Suprapubic skin (tissue), 4 donors: ENCODE data around the gene MSANTD3. TPM values are rescaled to one million over a fixed set of nuclear protein-coding genes. Genes with fewer than 3 reads are reported as not detected.

Experiments
- DNase-seq, 2 donors: peaks; one replicate each; pipeline ENCODE4 v3.0.0-alpha.2; 2019; ENCODE audit warnings: low spot score in 2 of 2
- H3K27ac ChIP-seq: fragments of 200-600 bp; sonication (generic); one replicate; pipeline ENCODE4 v1.5.1; 2019
- H3K27me3 ChIP-seq: fragments of 200-600 bp; sonication (generic); one replicate; pipeline ENCODE4 v1.5.1; 2019
- H3K36me3 ChIP-seq: fragments of 200-600 bp; sonication (generic); one replicate; pipeline ENCODE4 v1.5.1; 2019
- H3K4me1 ChIP-seq: fragments of 200-600 bp; sonication (generic); one replicate; pipeline ENCODE4 v1.5.1; 2019
- H3K4me3 ChIP-seq: fragments of 200-600 bp; sonication (generic); one replicate; pipeline ENCODE4 v1.5.1; 2019; ENCODE audit warnings: mild to moderate bottlenecking
- H3K9me3 ChIP-seq: fragments of 200-600 bp; sonication (generic); one replicate; pipeline ENCODE4 v1.5.1; 2019
- EP300 ChIP-seq: sonication (generic); formaldehyde crosslinking; IDR thresholded peaks from one replicate; pipeline ENCODE4 v1.6.1; 2017; ENCODE audit warnings: antibody characterized with exemption
- POLR2A ChIP-seq, 2 donors: fragments of 450-650 bp; IDR thresholded peaks; one replicate each; pipeline ENCODE4 v1.6.1; 2017; ENCODE audit warnings: antibody characterized with exemption in 2 of 2, mild to moderate bottlenecking in 2 of 2, moderate library complexity in 2 of 2
- POLR2AphosphoS5 ChIP-seq, 3 donors: sonication (generic); formaldehyde crosslinking; IDR thresholded peaks; one replicate each; pipeline ENCODE4 v1.6.1; 2017; ENCODE audit warnings: antibody characterized with exemption in 3 of 3
- WGBS: methylation state at CpG from one replicate; pipeline ENCODE4 v1.1.5; 2018; 5-methylcytosine and 5-hydroxymethylcytosine counted together
- total RNA-seq, 4 donors: library from RNA; depleted of rRNA; stranded (reverse); fragments of >200 nt; gene quantifications; one replicate each; pipeline ENCODE4 v1.1.0, GENCODE V29; 2016
- TF ChIP-seq, protein P1 (sequence below), 2 donors: fragments of 200-600 bp in 1 of 2; fragments of 450-650 bp in 1 of 2; sonication (generic) in 1 of 2; IDR thresholded peaks; one replicate each; pipeline ENCODE4 v1.5.1; 2016 to 2019; ENCODE audit warnings: antibody characterized with exemption in 2 of 2, mild to moderate bottlenecking in 1 of 2, moderate library complexity in 1 of 2

Gene MSANTD3
- total RNA-seq, 4 donors from 2014 or later, result 10.0 to 14.5 (median 12.2) TPM

DNA sequence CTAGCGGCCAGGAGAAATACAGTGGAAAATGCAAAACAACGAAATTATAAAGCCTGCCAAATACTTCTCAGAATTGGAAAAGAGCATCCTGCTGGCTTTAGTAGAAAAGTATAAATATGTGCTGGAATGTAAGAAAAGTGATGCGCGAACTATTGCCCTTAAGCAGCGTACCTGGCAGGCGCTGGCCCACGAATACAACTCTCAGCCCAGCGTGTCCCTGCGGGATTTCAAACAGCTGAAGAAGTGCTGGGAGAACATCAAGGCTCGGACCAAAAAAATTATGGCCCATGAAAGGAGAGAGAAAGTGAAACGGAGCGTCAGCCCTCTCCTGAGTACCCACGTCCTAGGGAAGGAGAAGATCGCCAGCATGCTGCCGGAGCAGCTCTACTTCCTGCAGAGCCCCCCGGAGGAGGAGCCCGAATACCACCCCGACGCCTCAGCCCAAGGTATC, 15.0 kb downstream of the MSANTD3 start:
- no peaks in the 10 kb centered on the region for H3K36me3 ChIP-seq
- 87% methylated on average over 19 of the region's 19 CpGs for WGBS
- DNase-seq, result no peak
- TF ChIP-seq EP300 (no peak), POLR2A (IDR thresholded peaks at IDR 0.05) (no peak), POLR2AphosphoS5 (IDR thresholded peaks at IDR 0.05) (no peak)
- TF ChIP-seq, protein P1, sequence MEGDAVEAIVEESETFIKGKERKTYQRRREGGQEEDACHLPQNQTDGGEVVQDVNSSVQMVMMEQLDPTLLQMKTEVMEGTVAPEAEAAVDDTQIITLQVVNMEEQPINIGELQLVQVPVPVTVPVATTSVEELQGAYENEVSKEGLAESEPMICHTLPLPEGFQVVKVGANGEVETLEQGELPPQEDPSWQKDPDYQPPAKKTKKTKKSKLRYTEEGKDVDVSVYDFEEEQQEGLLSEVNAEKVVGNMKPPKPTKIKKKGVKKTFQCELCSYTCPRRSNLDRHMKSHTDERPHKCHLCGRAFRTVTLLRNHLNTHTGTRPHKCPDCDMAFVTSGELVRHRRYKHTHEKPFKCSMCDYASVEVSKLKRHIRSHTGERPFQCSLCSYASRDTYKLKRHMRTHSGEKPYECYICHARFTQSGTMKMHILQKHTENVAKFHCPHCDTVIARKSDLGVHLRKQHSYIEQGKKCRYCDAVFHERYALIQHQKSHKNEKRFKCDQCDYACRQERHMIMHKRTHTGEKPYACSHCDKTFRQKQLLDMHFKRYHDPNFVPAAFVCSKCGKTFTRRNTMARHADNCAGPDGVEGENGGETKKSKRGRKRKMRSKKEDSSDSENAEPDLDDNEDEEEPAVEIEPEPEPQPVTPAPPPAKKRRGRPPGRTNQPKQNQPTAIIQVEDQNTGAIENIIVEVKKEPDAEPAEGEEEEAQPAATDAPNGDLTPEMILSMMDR (IDR thresholded peaks at IDR 0.05), result no peak
- H3K9me3 ChIP-seq, result no peaks in the 10 kb centered on the region
- H3K27ac ChIP-seq, result no peak overlapping the region
- H3K4me3 ChIP-seq, result no peak overlapping the region
- no peaks in the 10 kb centered on the region for H3K27me3 ChIP-seq
- no peaks in the 10 kb centered on the region for H3K4me1 ChIP-seq

DNA sequence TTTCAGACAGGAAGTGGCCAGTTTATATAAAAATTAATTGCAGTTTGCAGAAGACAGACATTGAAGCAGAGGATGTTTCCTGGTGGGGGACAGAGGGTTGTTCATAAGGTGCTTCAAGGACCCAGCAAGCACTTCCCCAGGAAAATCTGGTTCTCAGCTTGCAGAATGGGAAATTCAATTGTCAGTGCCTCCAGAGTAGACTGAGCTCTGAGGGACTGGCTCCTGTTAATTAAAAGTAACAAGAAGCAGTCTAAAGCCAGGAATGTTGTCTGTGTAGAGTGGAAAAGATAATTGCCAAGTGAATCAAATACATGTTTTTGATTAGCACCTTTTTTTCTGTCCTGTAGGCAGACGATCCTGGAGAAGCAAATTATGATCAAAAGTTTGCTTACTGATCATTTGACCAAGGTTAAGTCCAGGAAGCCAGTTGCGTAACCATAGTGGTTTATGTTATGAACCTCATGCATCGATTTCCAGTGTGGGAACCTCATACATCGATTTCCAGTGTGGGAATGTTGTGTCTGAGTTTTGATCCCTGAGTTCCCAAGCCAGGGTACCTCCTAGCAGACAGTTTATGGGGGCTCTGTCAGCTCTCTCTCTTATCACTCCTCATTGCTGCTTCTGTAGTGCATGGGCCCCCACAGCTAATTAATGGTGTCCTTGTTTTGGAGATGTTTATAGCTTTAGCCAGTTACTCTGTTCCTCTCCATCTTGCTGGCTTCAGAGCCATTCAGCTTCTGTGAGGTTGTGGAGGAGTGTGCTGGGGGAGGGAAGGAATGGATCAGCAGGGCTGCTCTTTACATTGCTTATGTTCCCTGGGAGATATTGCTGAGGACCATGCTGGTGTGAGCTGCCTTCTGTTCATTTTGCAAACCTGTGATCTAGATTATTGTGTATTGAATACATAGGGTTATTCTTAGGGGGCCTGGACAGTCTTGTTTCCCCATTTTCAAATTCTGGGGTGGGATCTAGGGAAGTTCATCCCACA, 17.1 kb downstream of the MSANTD3 start:
- H3K4me3 ChIP-seq, result no peak overlapping the region
- TF ChIP-seq, protein P1 (IDR thresholded peaks at IDR 0.05), result no peak
- TF ChIP-seq POLR2AphosphoS5 (IDR thresholded peaks at IDR 0.05), result no peak
- TF ChIP-seq POLR2A (IDR thresholded peaks at IDR 0.05), result no peak
- TF ChIP-seq EP300, result no peak
- H3K36me3 ChIP-seq, result no peaks in the 10 kb centered on the region
- no peak for DNase-seq
- no peaks in the 10 kb centered on the region for H3K4me1 ChIP-seq
- no peak overlapping the region for H3K27ac ChIP-seq
- no peaks in the 10 kb centered on the region for H3K9me3 ChIP-seq
- 63% methylated on average over 4 of the region's 4 CpGs for WGBS
- no peaks in the 10 kb centered on the region for H3K27me3 ChIP-seq

DNA sequence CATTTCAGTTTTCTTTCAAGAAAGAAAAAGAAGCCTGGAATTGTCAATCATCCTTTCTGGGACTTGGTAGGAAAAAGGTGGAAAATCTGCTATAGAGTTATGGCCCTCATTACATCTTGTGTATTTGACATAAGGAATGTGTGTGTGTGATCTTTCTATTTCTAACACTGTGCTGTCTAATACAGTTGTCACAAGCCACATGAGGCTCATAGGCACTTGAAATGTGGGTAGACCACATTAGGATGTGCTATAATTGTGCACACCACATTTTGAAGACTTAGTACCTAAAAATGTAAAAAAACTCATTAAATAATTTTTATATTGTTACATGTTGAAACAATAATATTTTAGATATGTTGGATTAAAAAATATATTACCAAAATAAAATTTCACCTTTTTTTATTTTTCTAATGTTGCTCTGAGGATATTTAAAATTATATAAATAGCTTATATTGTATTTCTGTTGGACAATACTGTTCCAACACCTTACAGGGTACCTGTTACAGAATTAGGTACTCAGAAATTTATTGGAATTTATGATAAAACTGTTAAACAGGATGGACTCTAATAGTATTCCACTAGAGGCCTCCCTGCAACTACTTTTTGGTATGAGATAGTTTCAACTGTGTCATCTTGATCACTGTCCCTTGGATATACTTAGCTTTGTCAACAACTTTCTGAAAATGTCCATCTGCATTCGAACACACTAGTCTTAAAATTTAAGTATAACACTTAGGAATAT, 18.4 kb downstream of the MSANTD3 start:
- TF ChIP-seq, protein P1 (IDR thresholded peaks at IDR 0.05), result no peak
- TF ChIP-seq POLR2A (IDR thresholded peaks at IDR 0.05) (no peak), EP300 (no peak), POLR2AphosphoS5 (IDR thresholded peaks at IDR 0.05) (no peak)
- DNase-seq, result no peak
- 93% methylated on average over 1 of the region's 1 CpG for WGBS
- Histone ChIP-seq H3K9me3 (no peaks in the 10 kb centered on the region), H3K27me3 (no peaks in the 10 kb centered on the region), H3K36me3 (no peaks in the 10 kb centered on the region), H3K4me3 (no peak overlapping the region), H3K27ac (no peak overlapping the region), H3K4me1 (no peaks in the 10 kb centered on the region)

DNA sequence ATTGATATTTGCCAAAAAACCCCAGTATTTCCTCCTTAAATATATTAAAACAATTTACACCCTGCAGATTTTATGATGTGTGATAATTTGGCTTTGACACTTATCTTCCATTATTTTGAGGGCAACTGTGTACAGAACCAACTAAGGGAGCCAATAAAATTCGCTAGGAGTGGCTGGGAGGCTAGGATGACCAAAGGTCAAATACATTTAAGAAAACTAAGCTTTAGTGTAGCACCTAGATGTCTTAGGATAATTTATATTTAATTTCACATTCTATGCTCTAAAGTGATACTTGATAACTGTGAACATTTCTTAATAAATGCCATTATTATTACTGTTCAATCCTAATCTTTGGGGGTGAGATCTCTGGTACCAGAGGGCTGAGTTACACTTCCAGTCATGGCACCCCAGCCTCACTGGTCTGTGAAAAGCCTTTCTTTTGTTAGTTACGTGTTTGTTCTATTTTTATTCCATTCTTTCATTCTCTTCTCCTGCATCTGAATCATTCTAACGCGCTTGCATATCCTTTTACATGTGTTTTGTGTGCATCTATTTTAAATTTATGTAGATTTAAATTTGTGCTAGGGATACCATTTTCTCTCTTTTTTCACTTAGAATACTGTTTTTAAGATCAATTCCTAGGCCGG, 19.1 kb downstream of the MSANTD3 start:
- H3K27me3 ChIP-seq, result no peaks in the 10 kb centered on the region

More for the DNA sequence above, 19.1 kb downstream of the MSANTD3 start:
- Histone ChIP-seq H3K27ac (no peak overlapping the region), H3K36me3 (peaks cover 5% of the 10 kb centered on the region), H3K4me3 (no peak overlapping the region), H3K9me3 (no peaks in the 10 kb centered on the region), H3K4me1 (no peaks in the 10 kb centered on the region)
- DNase-seq, result no peak
- 92% methylated on average over 5 of the region's 5 CpGs for WGBS
- no peak for TF ChIP-seq POLR2AphosphoS5 (IDR thresholded peaks at IDR 0.05)
- TF ChIP-seq EP300, result no peak
- no peak for TF ChIP-seq POLR2A (IDR thresholded peaks at IDR 0.05)
- TF ChIP-seq, protein P1 (IDR thresholded peaks at IDR 0.05), result no peak
